Esophagus squamous epithelium (tissue), 4 donors: ENCODE data around the gene C1QTNF6.

ENCODE experiments used
- CTCF ChIP-seq, 6 experiments: fragments of 450-650 bp in 4 of 6; fragments of 200-600 bp in 2 of 6; sonication (generic) in 2 of 6; IDR thresholded peaks; one replicate each; pipeline ENCODE4 v1.5.1; 2016 to 2019; ENCODE audit warnings: antibody characterized with exemption in 6 of 6, mild to moderate bottlenecking in 4 of 6, moderate library complexity in 4 of 6
- POLR2A ChIP-seq, 4 donors: fragments of 450-650 bp; IDR thresholded peaks; one replicate each; pipeline ENCODE4 v1.6.1; 2017; ENCODE audit warnings: antibody characterized with exemption in 4 of 4, mild to moderate bottlenecking in 4 of 4, moderate library complexity in 3 of 4

- TF ChIP-seq CTCF (IDR thresholded peaks at IDR 0.05) = peak; percentile 86 to 98 (median 94)
- peak in 3 of 4 donors; percentile 95 to 99 (median 96) for TF ChIP-seq POLR2A (IDR thresholded peaks at IDR 0.05)
Observed at GRCh38 chr22:37199103-37199759, 11.2 kb upstream of the C1QTNF6 start.
